ENCODE results near the gene BRK1.
A peak's percentile ranks its signal among the peaks of the same experiment; 100 is the strongest.
"Not testable (repeated sequence)": the region's sequence is repeated elsewhere in the genome, so short reads cannot be mapped to it uniquely, and the experiment has no call there.

BRK1 gene

DNA sequence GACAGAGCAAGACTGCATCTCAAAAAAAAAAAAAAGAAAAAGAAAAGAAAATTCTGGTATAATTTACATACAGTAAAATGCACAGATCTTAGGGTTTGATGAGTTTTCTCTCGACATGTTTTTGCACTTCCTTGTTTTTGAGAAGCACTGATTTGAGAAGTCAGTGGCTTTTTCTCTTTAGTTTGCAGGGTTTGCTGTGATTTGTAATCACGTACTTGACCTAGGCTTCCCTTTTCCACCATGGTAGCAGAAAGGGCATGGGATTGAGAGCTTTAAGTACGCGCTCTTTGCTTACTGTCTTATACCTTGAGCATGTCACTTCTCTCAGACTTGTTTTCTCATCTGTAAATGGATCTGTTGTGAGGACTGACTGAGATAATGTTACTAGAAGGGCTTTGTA, 30.2 kb downstream of the BRK1 start:
- DNase-seq = no peak

DNA sequence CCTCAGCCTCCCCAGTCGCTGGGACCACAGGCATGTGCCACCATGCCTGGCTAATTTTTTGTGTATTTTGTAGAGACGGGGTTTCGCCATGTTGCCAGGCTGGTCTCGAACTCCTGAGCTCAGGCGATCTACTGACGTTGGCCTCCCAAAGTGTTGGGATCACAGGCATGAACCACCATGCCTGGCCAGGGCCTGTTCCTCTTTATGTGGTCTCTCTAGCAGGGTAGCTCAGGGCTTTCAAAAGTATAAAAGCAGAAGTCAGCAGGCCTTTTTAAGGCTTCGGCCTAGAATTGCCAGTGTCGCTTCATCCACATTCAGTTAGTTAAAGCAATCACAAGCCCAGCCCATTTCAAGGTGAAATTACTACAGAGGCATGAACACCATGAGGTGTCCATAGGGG, 33.8 kb downstream of the BRK1 start:
- no peak for DNase-seq

DNA sequence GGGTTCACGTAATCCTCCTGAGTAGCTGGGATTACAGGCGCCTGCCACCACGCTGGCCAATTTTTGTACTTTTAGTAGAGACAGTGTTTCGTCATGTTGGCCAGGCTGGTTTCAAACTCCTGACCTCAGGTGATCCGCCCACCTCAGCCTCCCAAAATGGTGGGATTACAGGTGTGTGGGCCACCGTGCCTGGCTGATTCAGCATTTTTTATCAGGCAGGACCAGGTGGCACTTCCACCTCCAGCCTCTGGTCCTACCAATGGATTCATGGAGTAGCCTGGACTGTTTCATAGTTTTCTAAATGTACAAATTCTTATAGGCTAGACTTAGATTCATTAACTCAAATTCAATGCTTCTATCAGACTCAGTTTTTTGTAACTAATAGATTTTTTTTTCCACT, 35.5 kb downstream of the BRK1 start:
- DNase-seq = no peak

DNA sequence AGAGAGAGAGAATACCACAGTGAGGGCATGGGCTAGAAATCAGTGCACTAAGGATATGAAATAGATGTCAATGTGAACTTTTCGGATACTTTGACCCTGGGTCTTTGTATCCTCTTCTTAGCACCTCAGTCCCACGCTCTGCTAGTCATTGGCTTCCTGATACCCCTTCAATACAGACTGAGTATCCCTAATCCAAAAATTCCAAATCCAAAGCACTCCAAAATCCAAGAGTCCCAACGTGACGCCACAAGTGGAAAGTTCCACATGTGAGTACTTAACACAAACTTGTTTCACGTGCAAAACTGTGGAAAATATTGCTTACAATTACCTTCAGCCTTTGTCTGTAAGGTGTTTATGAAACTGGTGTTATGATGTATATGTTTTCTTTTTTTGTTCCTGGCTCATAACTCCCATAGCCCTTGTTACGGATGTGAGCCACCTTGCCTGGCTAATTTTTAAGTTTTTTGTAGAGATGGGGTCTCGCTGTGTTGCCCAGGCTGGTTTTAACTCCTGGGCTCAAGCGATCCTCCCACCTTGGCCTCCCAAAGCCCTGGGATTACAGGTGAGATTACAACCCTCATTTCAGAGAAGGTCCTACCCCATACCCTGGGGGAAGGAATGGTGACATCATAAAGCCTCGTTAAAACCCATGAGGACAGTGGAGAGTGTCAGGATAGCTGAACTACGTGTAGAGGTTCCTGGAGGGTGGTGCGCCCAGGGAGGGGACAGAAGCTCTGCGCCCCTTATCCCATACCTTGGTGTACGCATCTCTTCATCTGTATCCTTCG, 39.1 kb downstream of the BRK1 start:
- DNase-seq = no peak

- DNase-seq = no peak
Measured at GRCh38 chr3:10155123-10155472, 39.6 kb downstream of the BRK1 start.

DNA sequence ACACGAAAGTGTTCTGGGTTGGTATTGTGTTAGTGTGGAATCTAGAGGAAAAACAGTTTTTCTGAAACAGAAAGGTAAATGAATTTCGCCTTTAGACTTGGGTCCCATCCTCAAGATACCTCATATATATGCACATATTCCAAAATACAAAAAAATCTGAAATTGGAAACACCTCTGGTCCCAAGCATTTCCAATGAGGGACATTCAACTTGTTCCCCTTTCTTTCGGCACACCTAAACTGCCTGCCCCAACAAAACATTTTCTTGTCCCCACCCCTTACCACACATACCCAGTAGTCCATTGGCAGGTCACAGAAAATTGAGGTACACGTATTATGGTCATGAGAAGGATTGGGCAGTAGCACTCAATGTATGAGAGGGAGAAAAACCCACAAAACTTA, 40.2 kb downstream of the BRK1 start:
- no peak for DNase-seq

- DNase-seq = no peak
Measured at GRCh38 chr3:10157031-10157430, 41.6 kb downstream of the BRK1 start.

- DNase-seq = not testable (repeated sequence)
Measured at GRCh38 chr3:10158555-10158954, 43.1 kb downstream of the BRK1 start.

GRCh38 chr3:10160346-10160745, 44.9 kb downstream of the BRK1 start:
- no peak for DNase-seq

DNA sequence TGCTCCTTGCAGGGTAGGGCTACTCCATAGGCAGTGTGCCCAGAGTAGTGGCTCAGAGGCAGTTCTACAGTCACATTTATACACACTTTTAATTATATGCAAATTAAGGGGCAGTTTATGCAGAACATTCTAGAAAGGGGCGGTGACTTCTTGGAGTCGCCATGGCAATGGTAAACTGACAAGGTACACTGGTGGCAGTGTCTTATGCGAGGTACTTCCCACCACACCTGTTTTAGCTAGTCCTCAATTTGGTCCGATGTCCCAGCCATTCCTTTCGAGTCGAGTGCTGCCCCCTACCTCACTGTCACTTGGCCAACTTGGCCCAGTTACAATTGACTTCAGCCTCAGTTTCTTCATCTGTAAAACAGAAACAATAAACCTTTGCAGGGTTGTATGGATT, 45.5 kb downstream of the BRK1 start:
- no peak for DNase-seq

- no peak for DNase-seq
Measured at GRCh38 chr3:10162185-10162584, 46.7 kb downstream of the BRK1 start.

DNA sequence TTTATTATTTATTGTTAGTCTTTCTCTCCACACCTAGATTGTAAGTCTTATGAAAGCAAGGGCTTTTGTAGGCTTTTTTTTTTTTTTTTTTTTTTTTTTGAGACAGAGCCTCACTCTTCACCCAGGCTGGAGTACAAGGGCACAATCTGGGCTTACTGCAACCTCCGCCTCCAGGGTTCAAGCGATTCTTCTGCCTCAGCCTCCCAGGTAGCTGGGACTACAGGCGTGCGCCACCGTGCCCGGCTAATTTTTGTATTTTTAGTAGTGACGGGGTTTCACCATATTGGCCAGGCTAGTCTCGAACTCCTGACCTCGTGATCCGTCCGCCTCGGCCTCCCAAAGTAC, 48.7 kb downstream of the BRK1 start:
- not testable (repeated sequence) for DNase-seq

DNA sequence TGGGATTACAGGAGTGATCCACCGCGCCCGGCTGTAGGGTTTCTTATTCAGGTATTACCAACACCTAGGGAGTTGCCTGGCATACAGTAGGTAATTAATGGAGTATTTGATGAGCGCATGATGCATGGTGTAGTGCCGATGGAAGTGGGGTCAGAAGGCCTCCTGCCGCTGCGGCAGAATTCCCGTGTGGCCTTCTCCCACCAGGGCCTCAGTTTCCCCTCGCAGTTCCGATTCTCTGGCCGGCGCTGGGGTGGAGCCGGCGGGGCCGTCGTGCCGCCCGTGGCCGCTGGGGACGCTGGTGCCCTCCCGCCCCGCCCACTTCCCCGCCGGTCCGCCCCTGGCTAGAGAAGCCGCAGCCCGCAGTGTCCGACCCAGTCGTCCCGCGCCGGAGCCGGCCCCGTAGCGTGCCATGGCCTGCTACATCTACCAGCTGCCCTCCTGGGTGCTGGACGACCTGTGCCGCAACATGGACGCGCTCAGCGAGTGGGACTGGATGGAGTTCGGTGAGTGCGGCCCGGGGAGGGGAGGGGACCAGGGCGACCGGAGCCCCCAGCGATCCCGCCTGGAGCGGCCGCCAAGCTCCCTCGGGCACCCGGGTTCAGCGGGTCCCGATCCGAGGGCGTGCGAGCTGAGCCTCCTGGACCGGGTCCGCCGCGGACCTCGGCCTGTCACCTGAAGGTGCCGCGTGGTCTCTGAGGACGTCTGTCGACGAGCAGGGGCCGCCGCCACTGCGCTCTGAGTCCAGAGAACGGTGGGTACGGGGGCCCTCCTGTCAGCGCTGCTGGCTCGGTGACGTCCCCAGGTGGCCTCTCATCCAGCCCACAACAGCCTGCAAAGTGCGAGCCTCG, 49.3 kb downstream of the BRK1 start, which contains the start of gene IRAK2:
TSS of gene IRAK2 (plus strand) at position 374 of the 848 bp plus-strand sequence. CDS start at position 410, 36 bp downstream.
- DNase-seq = peak; percentile 15 to 60 (median 17)

GRCh38 chr3:10166213-10166604, 50.7 kb downstream of the BRK1 start:
- no peak for DNase-seq

DNA sequence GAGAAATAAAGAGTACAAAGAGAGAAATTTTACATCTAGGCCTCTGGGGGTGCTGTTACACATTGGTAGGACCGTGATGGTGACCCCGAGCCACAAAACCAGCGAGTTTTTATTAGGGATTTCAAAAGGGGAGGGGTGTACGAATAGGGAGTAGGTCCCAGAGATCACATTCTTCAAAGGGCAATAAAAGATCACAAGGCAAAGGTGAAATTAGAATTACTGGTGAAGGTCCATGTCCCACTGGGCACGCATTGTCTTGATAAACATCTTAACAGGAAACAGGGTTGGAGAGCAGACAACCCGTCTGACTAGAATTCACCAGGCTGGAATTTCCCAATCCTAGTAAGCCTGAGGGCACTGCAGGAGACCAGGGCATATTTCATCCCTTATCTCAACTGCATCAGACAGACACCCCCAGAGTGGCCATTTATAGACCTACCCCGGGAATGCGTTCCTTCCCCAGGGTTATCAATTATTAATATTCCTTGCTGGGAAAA, 53.6 kb downstream of the BRK1 start:
- no peak for DNase-seq

DNA sequence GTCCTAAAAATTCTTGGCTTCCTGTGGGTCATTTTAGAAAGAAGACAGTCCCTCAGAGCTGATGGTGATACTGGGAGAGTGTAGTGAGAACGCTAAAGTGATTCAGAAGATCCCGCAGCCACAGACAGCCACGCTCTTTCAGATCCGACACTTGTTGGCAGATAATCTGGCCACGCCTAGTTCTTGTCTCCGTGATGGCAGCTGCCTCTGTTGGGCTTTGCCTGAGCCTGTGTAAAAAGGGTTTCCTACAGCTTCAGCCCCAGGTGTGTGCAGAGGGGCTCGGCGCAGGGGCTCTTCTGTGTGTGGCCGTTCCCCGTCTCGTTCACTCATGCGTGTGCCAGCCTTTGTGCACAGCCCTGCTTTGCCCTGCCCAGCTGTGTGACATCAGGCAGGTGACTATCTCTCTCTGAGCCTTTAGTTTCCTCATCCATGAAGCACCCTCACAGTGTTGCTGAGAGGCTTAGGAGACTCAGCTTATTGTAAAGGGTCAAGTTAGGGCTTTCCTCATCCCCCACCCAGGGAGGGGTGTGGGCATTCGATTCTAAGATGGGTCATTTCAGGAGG, 55.5 kb downstream of the BRK1 start:
- DNase-seq = no peak

GRCh38 chr3:10173095-10173925, 57.8 kb downstream of the BRK1 start:
- no peak for DNase-seq

GRCh38 chr3:10173926-10174435, 58.5 kb downstream of the BRK1 start:
- DNase-seq = no peak

DNA sequence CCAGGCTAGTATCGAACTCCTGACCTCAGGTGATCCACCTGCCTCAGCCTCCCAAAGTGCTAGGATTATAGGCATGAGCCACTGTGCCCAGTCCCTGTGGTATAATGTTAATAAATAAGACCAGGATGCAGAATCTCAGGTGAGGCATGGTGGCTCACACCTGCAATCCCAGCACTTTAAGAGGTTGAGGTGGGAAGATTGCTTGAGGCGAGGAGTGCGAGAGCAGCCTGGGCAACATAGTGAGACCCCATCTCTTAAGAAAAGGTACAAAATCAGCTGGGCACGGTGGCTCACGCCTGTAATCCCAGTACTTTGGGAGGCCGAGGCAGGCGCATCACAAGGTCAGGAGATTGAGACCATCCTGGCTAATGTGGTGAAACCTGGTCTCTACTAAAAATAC, 59.9 kb downstream of the BRK1 start:
- DNase-seq = not testable (repeated sequence)

- DNase-seq = not testable (repeated sequence)
Measured at GRCh38 chr3:10176150-10176549, 60.7 kb downstream of the BRK1 start.
